HepG2 (cell line): ENCODE measurements around the gene DUSP22. TPM values are rescaled to one million over a fixed set of nuclear protein-coding genes. Genes with fewer than 3 reads are reported as not detected.

ENCODE experiments used
- ATF7 ChIP-seq, 2 experiments: fragments of 450-650 bp in 1 of 2; sonication (generic) in 1 of 2; formaldehyde crosslinking in 1 of 2; IDR thresholded peaks; 2 replicates each; pipeline versions ENCODE4 v1.4.0 to v1.6.1; 2016 to 2020; ENCODE audit warnings: antibody characterized with exemption in 1 of 2, mild to moderate bottlenecking in 1 of 2, missing genetic modification reagents in 1 of 2
- ATF7-NPFF ChIP-seq: sonication (generic); formaldehyde crosslinking; IDR thresholded peaks from 2 replicates; pipeline ENCODE4 v1.8.1; 2023; ENCODE audit warnings: mild to moderate bottlenecking, low read depth, missing genetic modification reagents, moderate library complexity
- LCORL ChIP-seq, 2 experiments: fragments of 450-650 bp in 1 of 2; sonication (generic) in 1 of 2; formaldehyde crosslinking in 1 of 2; IDR thresholded peaks; 2 replicates each; pipeline versions ENCODE4 v1.5.0 to v1.6.1; 2017 to 2020; ENCODE audit warnings: antibody characterized with exemption in 1 of 2, missing genetic modification reagents in 1 of 2
- NFAT5 ChIP-seq: sonication (generic); formaldehyde crosslinking; IDR thresholded peaks from 2 replicates; pipeline ENCODE4 v1.4.0; 2020; ENCODE audit warnings: missing genetic modification reagents
- NFE2 ChIP-seq: sonication (generic); formaldehyde crosslinking; IDR thresholded peaks from 2 replicates; pipeline ENCODE4 v1.4.0; 2020; ENCODE audit warnings: missing genetic modification reagents
- ONECUT2 ChIP-seq: sonication (generic); formaldehyde crosslinking; IDR thresholded peaks from 2 replicates; pipeline ENCODE4 v1.4.0; 2020; ENCODE audit warnings: missing genetic modification reagents
- RNF219 ChIP-seq: sonication (generic); formaldehyde crosslinking; IDR thresholded peaks from 2 replicates; pipeline ENCODE4 v1.5.0; 2020; ENCODE audit warnings: mild to moderate bottlenecking, missing genetic modification reagents
- SKIL ChIP-seq: sonication (generic); formaldehyde crosslinking; IDR thresholded peaks from 2 replicates; pipeline ENCODE4 v1.8.0; 2022; ENCODE audit warnings: missing genetic modification reagents, mild to moderate bottlenecking, moderate library complexity, borderline replicate concordance
- THAP7 ChIP-seq: sonication (generic); formaldehyde crosslinking; IDR thresholded peaks from 2 replicates; pipeline ENCODE4 v1.8.1; 2023; ENCODE audit warnings: mild to moderate bottlenecking, missing genetic modification reagents
- YEATS2 ChIP-seq: sonication (generic); formaldehyde crosslinking; IDR thresholded peaks from 2 replicates; pipeline ENCODE4 v1.4.0; 2020; ENCODE audit warnings: missing genetic modification reagents, borderline replicate concordance
- ZNF672 ChIP-seq: sonication (generic); formaldehyde crosslinking; IDR thresholded peaks from 2 replicates; pipeline ENCODE4 v1.8.1; 2022; ENCODE audit warnings: missing genetic modification reagents
- ZNF766 ChIP-seq: sonication (generic); formaldehyde crosslinking; IDR thresholded peaks from 2 replicates; pipeline ENCODE4 v1.5.0; 2020; ENCODE audit warnings: missing genetic modification reagents, borderline replicate concordance
- polyA plus RNA-seq, 8 experiments: library from polyadenylated mRNA; depleted of rRNA in 3 of 8; stranded (reverse) in 7 of 8; unstranded in 1 of 8; fragments of >200 nt; fragmentation: Illumina TruSeq in 4 of 8; extraction: Trizol in 4 of 8; gene quantifications; 2 replicates each; pipeline versions ENCODE4 v1.2.1 to v1.2.3, GENCODE V29; 2011 to 2016; ENCODE audit warnings: low read depth in 4 of 8, missing spikeins in 1 of 8, mixed read lengths in 1 of 8; ENCODE audit not compliant: insufficient read depth in 1 of 8
- total RNA-seq, 5 experiments: library from RNA; depleted of rRNA; stranded (reverse); fragments of >200 nt; fragmentation: Illumina TruSeq; extraction: Trizol; gene quantifications; 2 replicates each; pipeline ENCODE4 v1.2.3, GENCODE V29; 2016; ENCODE audit warnings: low read depth in 1 of 5
- TF ChIP-seq, protein P1 (sequence below): sonication (generic); formaldehyde crosslinking; IDR thresholded peaks from 2 replicates; pipeline ENCODE4 v1.8.0; 2022; ENCODE audit warnings: missing genetic modification reagents, mild to moderate bottlenecking, inconsistent platforms, borderline replicate concordance
- TF ChIP-seq, protein P2 (sequence below): fragments of 450-650 bp; IDR thresholded peaks from 2 replicates; pipeline ENCODE4 v1.6.1; 2017

DUSP22 gene
- total and polyA plus RNA-seq, 2 of the 13 experiments (the other 11 are each of a cell fraction or from before 2014, with no cell fraction given): 20.2 to 32.8 TPM

DNA sequence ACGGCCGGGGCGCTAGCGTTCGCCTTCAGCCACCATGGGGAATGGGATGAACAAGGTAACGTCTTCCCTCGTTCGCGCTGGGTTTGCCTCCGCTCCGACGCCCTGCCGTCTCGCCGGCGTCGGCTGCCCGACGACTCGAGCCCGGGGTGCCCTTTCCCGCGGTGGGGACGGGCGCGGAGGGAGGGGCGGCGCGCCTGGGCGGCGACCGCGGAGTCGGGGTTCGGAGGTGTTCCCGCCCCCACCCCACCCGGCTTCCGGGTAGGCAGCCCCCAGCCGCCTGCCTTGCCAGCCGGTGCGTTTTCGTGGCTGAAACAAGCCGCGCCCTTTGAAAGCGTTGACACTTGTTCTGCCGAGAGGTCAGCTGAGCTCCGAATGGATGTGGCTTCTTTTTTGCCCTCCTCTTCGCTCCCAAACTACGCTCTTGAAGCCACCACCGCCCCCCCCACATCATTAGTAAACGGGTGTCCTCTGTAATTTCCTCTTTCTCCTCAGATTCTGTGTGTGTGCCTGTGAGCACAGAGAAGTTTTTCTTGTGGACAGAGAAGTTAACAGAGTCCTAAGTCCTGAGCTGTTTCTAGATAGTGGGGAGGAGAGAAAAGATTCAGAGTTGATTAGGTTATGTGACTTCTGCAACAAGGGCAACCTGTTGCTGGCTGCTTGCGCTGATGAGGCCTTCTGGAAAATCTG is 362 bp downstream of the DUSP22 start (continued):
- TF ChIP-seq LCORL (IDR thresholded peaks at IDR 0.05) (no peak), LCORL (CRISPR knock-in tag; IDR thresholded peaks at IDR 0.05) (peak; percentile 49; the same call in 1 of the 2 replicates), NFE2 (CRISPR knock-in tag) (no peak), SKIL (CRISPR knock-in tag) (peak; percentile 60; the same call in 1 of the 2 replicates), ZNF766 (CRISPR knock-in tag) (no peak), RNF219 (peak; percentile 19; the same call in 1 of the 2 replicates), THAP7 (CRISPR knock-in tag) (0 out of 2 replicates have a peak, but pooled peaks have one; percentile 51), ONECUT2 (no peak; the same call in 1 of the 2 replicates), ATF7 (IDR thresholded peaks at IDR 0.05) (no peak), ATF7 (CRISPR knock-in tag; IDR thresholded peaks at IDR 0.05) (0 out of 2 replicates have a peak, but pooled peaks have one; percentile 5), ZNF672 (CRISPR knock-in tag) (peak; percentile 51; the same call in 1 of the 2 replicates), YEATS2 (no peak), ATF7-NPFF (no peak), NFAT5 (CRISPR knock-in tag) (peak; percentile 17; the same call in 1 of the 2 replicates)
- TF ChIP-seq, protein P1, sequence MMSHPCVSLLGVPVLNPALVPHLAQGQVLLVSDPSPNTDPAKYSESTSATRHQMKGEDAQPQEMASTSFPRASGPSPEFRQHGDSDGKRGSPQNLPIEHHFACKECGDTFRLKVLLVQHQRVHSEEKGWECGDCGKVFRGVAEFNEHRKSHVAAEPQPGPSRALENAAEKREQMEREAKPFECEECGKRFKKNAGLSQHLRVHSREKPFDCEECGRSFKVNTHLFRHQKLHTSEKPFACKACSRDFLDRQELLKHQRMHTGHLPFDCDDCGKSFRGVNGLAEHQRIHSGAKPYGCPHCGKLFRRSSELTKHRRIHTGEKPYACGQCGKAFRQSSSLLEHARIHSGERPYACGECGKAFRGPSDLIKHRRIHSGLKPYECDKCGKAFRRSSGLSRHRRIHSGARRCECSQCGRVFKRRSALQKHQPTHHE: 0 out of 2 replicates have a peak, but pooled peaks have one; percentile 40
- TF ChIP-seq, protein P2, sequence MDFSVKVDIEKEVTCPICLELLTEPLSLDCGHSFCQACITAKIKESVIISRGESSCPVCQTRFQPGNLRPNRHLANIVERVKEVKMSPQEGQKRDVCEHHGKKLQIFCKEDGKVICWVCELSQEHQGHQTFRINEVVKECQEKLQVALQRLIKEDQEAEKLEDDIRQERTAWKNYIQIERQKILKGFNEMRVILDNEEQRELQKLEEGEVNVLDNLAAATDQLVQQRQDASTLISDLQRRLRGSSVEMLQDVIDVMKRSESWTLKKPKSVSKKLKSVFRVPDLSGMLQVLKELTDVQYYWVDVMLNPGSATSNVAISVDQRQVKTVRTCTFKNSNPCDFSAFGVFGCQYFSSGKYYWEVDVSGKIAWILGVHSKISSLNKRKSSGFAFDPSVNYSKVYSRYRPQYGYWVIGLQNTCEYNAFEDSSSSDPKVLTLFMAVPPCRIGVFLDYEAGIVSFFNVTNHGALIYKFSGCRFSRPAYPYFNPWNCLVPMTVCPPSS: no peak
